CD4-positive, alpha-beta memory T cell (primary cell): Measurements from ENCODE around the gene ST7. TPM values are rescaled to one million over a fixed set of nuclear protein-coding genes. Genes with fewer than 3 reads are reported as not detected.

Experiments used
- CTCF ChIA-PET: fragments of 350-600 bp; sonication (Branson Sonifier 250); formaldehyde crosslinking; loops from one replicate; lab custom pipeline; 2021; ENCODE audit warnings: inconsistent platforms; ENCODE audit not compliant: partially characterized antibody; lab: Charles Lee
- POLR2A ChIA-PET: fragments of 350-600 bp; sonication (Branson Sonifier 250); formaldehyde crosslinking; loops from one replicate; lab custom pipeline; 2021; ENCODE audit not compliant: partially characterized antibody; lab: Charles Lee
- DNase-seq, 5 donors: peaks; one replicate each; pipeline versions ENCODE4 v3.0.0 to v3.0.0-alpha.2; 2020 to 2022; ENCODE audit warnings: mixed read lengths in 1 of 5
- H3K27ac ChIP-seq: one replicate; pipeline ENCODE4 v1.7.0; 2013; ENCODE audit warnings: low read depth, low read length
- H3K27me3 ChIP-seq: 2 replicates; pipeline ENCODE4 v1.7.0; 2013; ENCODE audit warnings: mild to moderate bottlenecking, low read length, moderate library complexity; ENCODE audit not compliant: insufficient read depth
- H3K36me3 ChIP-seq: 2 replicates; pipeline ENCODE4 v1.7.0; 2013; ENCODE audit warnings: mild to moderate bottlenecking, low read length, moderate library complexity; ENCODE audit not compliant: insufficient read depth
- H3K4me1 ChIP-seq: 2 replicates; pipeline ENCODE4 v1.7.0; 2013; ENCODE audit warnings: mild to moderate bottlenecking, low read length, moderate library complexity; ENCODE audit not compliant: insufficient read depth
- H3K4me3 ChIP-seq, 2 donors: one replicate each; pipeline ENCODE4 v1.7.0; 2013; ENCODE audit warnings: low read length in 2 of 2, mild to moderate bottlenecking in 1 of 2
- H3K9me3 ChIP-seq, 2 donors: one replicate each; pipeline ENCODE4 v1.7.0; 2013; ENCODE audit warnings: low read length in 2 of 2, control low read depth in 1 of 2; ENCODE audit not compliant: control insufficient read depth in 1 of 2
- H3K27ac Mint-ChIP-seq, 7 donors: one replicate each; pipeline ENCODE4 v1.8.0; 2020 to 2021; ENCODE audit warnings: mixed read lengths in 7 of 7, mild to moderate bottlenecking in 6 of 7, inconsistent platforms in 3 of 7, moderate library complexity in 3 of 7
- H3K27me3 Mint-ChIP-seq, 2 donors: one replicate each; pipeline ENCODE4 v1.8.0; 2020 to 2021; ENCODE audit warnings: mixed read lengths in 2 of 2
- H3K36me3 Mint-ChIP-seq, 2 donors: one replicate each; pipeline ENCODE4 v1.8.0; 2020 to 2021; ENCODE audit warnings: mixed read lengths in 2 of 2, inconsistent platforms in 1 of 2, mild to moderate bottlenecking in 1 of 2
- H3K4me1 Mint-ChIP-seq, 4 donors: one replicate each; pipeline ENCODE4 v1.8.0; 2020 to 2021; ENCODE audit warnings: mixed read lengths in 4 of 4, mild to moderate bottlenecking in 1 of 4
- H3K4me3 Mint-ChIP-seq, 8 donors: one replicate each; pipeline ENCODE4 v1.8.0; 2020 to 2021; ENCODE audit warnings: mixed read lengths in 8 of 8, mild to moderate bottlenecking in 7 of 8, moderate library complexity in 6 of 8, inconsistent platforms in 3 of 8
- H3K9me3 Mint-ChIP-seq, 8 donors: one replicate each; pipeline ENCODE4 v1.8.0; 2020 to 2021; ENCODE audit warnings: mixed read lengths in 8 of 8, mild to moderate bottlenecking in 5 of 8, inconsistent platforms in 3 of 8, moderate library complexity in 1 of 8
- intact Hi-C: fragments of 100-400 bp; cut with micrococcal nuclease; formaldehyde crosslinking; loops from one replicate; pipeline ENCODE4 v1.15.1; 2023
- polyA plus RNA-seq, 2 donors: library from polyadenylated mRNA; unstranded; fragments of 300-500 nt; fragmentation: Illumina TruSeq; gene quantifications; one replicate each; pipeline ENCODE4 v1.2.3, GENCODE V29; 2021
- total RNA-seq, 2 experiments: library from RNA; stranded (reverse); gene quantifications; one replicate each; pipeline ENCODE4 v1.2.3, GENCODE V29; 2021

The ST7 gene
- total and polyA plus RNA-seq, 4 experiments from 2014 or later: 3.8 to 6.6 (median 4.0) TPM

GRCh38 chr7:117112640-117113039, 159.3 kb downstream of the ST7 start:
- no peak for DNase-seq
- no peaks in the 10 kb centered on the region for H3K9me3 ChIP-seq
- POLR2A ChIA-PET: no interaction called here
- CTCF ChIA-PET: interaction anchor here (16.7 kb wide), 1 partner anchor 126 kb away, joined by 406 read pairs; no protein-coding TSS in a partner anchor
- Mint-ChIP-seq H3K27me3 (no peaks in the 10 kb centered on the region), H3K36me3 (no peaks in the 10 kb centered on the region), H3K4me1 (peaks cover 11 to 25% (median 21%) of the 10 kb centered on the region in 4 donors), H3K4me3 (no peak overlapping the region), H3K9me3 (peaks cover 0 to 2% (median 0%) of the 10 kb centered on the region in 8 donors), H3K27ac (no peak overlapping the region)
- H3K4me3 ChIP-seq: no peak overlapping the region
- H3K27me3 ChIP-seq: no peaks in the 10 kb centered on the region
- H3K36me3 ChIP-seq: no peaks in the 10 kb centered on the region
- intact Hi-C loops: loop anchor here (10.0 kb wide), 1 partner anchor 58 kb away; no protein-coding TSS in a partner anchor
- peaks cover 20% of the 10 kb centered on the region for H3K4me1 ChIP-seq
- no peak overlapping the region for H3K27ac ChIP-seq

- H3K27me3 ChIP-seq: no peaks in the 10 kb centered on the region
- H3K27ac Mint-ChIP-seq: no peak overlapping the region
- no peak for DNase-seq
- H3K27ac ChIP-seq: no peak overlapping the region
- H3K4me3 Mint-ChIP-seq: no peak overlapping the region
- H3K36me3 ChIP-seq: no peaks in the 10 kb centered on the region
- H3K9me3 Mint-ChIP-seq: peaks cover 0 to 2% (median 0%) of the 10 kb centered on the region in 8 donors
- ChIA-PET CTCF (interaction anchor here (14.8 to 16.7 kb wide), 2 partner anchors 127 to 185 kb away, joined by 204 to 406 read pairs; no protein-coding TSS in a partner anchor), POLR2A (no interaction called here)
- H3K27me3 Mint-ChIP-seq: no peaks in the 10 kb centered on the region
- H3K4me1 Mint-ChIP-seq: peaks cover 11 to 25% (median 20%) of the 10 kb centered on the region in 4 donors
- H3K36me3 Mint-ChIP-seq: no peaks in the 10 kb centered on the region
- peaks cover 20% of the 10 kb centered on the region for H3K4me1 ChIP-seq
- no peak overlapping the region for H3K4me3 ChIP-seq
- intact Hi-C loops: loop anchor here (10.0 kb wide), 1 partner anchor 59 kb away; no protein-coding TSS in a partner anchor
- no peaks in the 10 kb centered on the region for H3K9me3 ChIP-seq
These were observed 160.6 kb downstream of the ST7 start for GRCh38 chr7:117113871-117114270.

- no peaks in the 10 kb centered on the region for H3K9me3 ChIP-seq
- ChIA-PET POLR2A (interaction anchor here (0.7 kb wide), 1 partner anchor 8 kb away, joined by 6 read pairs; no protein-coding TSS in a partner anchor), CTCF (interaction anchor here (3.2 to 16.7 kb wide), 3 partner anchors 12 to 185 kb away, joined by 36 to 406 read pairs (median 204); no protein-coding TSS in a partner anchor)
- H3K4me1 Mint-ChIP-seq: peaks cover 11 to 22% (median 17%) of the 10 kb centered on the region in 4 donors
- peaks cover 20% of the 10 kb centered on the region for H3K4me1 ChIP-seq
- H3K36me3 ChIP-seq: no peaks in the 10 kb centered on the region
- H3K36me3 Mint-ChIP-seq: no peaks in the 10 kb centered on the region
- no peak overlapping the region for H3K4me3 ChIP-seq
- H3K27ac Mint-ChIP-seq: no peak overlapping the region
- H3K9me3 Mint-ChIP-seq: no peaks in the 10 kb centered on the region
- no peak for DNase-seq
- H3K27me3 Mint-ChIP-seq: no peaks in the 10 kb centered on the region
- no peaks in the 10 kb centered on the region for H3K27me3 ChIP-seq
- intact Hi-C loops: loop anchor here (10.0 kb wide), 1 partner anchor 59 kb away; no protein-coding TSS in a partner anchor
- no peak overlapping the region for H3K4me3 Mint-ChIP-seq
- H3K27ac ChIP-seq: no peak overlapping the region
These were observed 161.0 kb downstream of the ST7 start for GRCh38 chr7:117114272-117114671.

GRCh38 chr7:117116211-117116610, 162.9 kb downstream of the ST7 start:
- intact Hi-C loops: loop anchor here (10.0 kb wide), 1 partner anchor 61 kb away; no protein-coding TSS in a partner anchor
- no peak overlapping the region for H3K27ac Mint-ChIP-seq
- no peak for DNase-seq
- H3K27me3 Mint-ChIP-seq: no peaks in the 10 kb centered on the region
- no peaks in the 10 kb centered on the region for H3K27me3 ChIP-seq
- no peak overlapping the region for H3K4me3 ChIP-seq
- ChIA-PET POLR2A (interaction anchor here (0.5 kb wide), 1 partner anchor 10 kb away, joined by 3 read pairs; no protein-coding TSS in a partner anchor), CTCF (interaction anchor here (1.6 to 16.7 kb wide), 4 partner anchors 10 to 187 kb away, joined by 4 to 406 read pairs (median 120); no protein-coding TSS in a partner anchor)
- no peak overlapping the region for H3K4me3 Mint-ChIP-seq
- no peaks in the 10 kb centered on the region for H3K36me3 ChIP-seq
- no peaks in the 10 kb centered on the region for H3K9me3 ChIP-seq
- no peaks in the 10 kb centered on the region for H3K36me3 Mint-ChIP-seq
- peaks cover 0 to 4% (median under 1%) of the 10 kb centered on the region in 4 donors for H3K4me1 Mint-ChIP-seq
- no peak overlapping the region for H3K27ac ChIP-seq
- H3K4me1 ChIP-seq: peaks cover 4% of the 10 kb centered on the region
- H3K9me3 Mint-ChIP-seq: no peaks in the 10 kb centered on the region

- H3K4me1 Mint-ChIP-seq: no peaks in the 10 kb centered on the region
- H3K4me3 Mint-ChIP-seq: no peak overlapping the region
- H3K27ac Mint-ChIP-seq: no peak overlapping the region
- Histone ChIP-seq H3K27ac (no peak overlapping the region), H3K36me3 (no peaks in the 10 kb centered on the region), H3K9me3 (no peaks in the 10 kb centered on the region), H3K4me1 (no peaks in the 10 kb centered on the region), H3K27me3 (no peaks in the 10 kb centered on the region), H3K4me3 (no peak overlapping the region)
- POLR2A ChIA-PET: no interaction called here
- H3K36me3 Mint-ChIP-seq: no peaks in the 10 kb centered on the region
- H3K27me3 Mint-ChIP-seq: no peaks in the 10 kb centered on the region
- no peaks in the 10 kb centered on the region for H3K9me3 Mint-ChIP-seq
- no peak for DNase-seq
- CTCF ChIA-PET: interaction anchor here (0.9 to 16.7 kb wide), 5 partner anchors 9 to 188 kb away, joined by 3 to 406 read pairs (median 36); no protein-coding TSS in a partner anchor
- intact Hi-C loops: loop anchor here (10.0 kb wide), 1 partner anchor 62 kb away; no protein-coding TSS in a partner anchor
These were observed 163.9 kb downstream of the ST7 start for GRCh38 chr7:117117172-117117571.

- POLR2A ChIA-PET: no interaction called here
These were observed 165.4 kb downstream of the ST7 start for GRCh38 chr7:117118579-117119180.

More at GRCh38 chr7:117118579-117119180, 165.4 kb downstream of the ST7 start:
- Mint-ChIP-seq H3K9me3 (no peaks in the 10 kb centered on the region), H3K27me3 (no peaks in the 10 kb centered on the region), H3K27ac (no peak overlapping the region), H3K4me1 (no peaks in the 10 kb centered on the region), H3K36me3 (no peaks in the 10 kb centered on the region), H3K4me3 (no peak overlapping the region)
- H3K36me3 ChIP-seq: no peaks in the 10 kb centered on the region
- H3K27ac ChIP-seq: no peak overlapping the region
- H3K9me3 ChIP-seq: no peaks in the 10 kb centered on the region
- H3K4me3 ChIP-seq: no peak overlapping the region
- no peaks in the 10 kb centered on the region for H3K4me1 ChIP-seq
- no peak for DNase-seq
- CTCF ChIA-PET: interaction anchor here (1.0 to 16.7 kb wide), 8 partner anchors 8 to 189 kb away, joined by 3 to 406 read pairs (median 8); no protein-coding TSS in a partner anchor
- intact Hi-C loops: loop anchor here (1.0 to 10.0 kb wide), 3 partner anchors 64 to 188 kb away; no protein-coding TSS in a partner anchor
- H3K27me3 ChIP-seq: no peaks in the 10 kb centered on the region
